WTC11 (cell line): ENCODE data around the gene SMIM13.

ENCODE experiments used
- CREM ChIP-seq: sonication (generic); formaldehyde crosslinking; IDR thresholded peaks from 2 replicates; pipeline ENCODE4 v1.8.1; 2022; ENCODE audit warnings: mild to moderate bottlenecking, missing genetic modification reagents, moderate library complexity
- GABPB1 ChIP-seq: sonication (generic); formaldehyde crosslinking; IDR thresholded peaks from 2 replicates; pipeline ENCODE4 v1.8.1; 2023; ENCODE audit warnings: mild to moderate bottlenecking, missing genetic modification reagents
- RELA ChIP-seq: sonication (generic); formaldehyde crosslinking; IDR thresholded peaks from 2 replicates; pipeline ENCODE4 v1.8.1; 2022; ENCODE audit warnings: missing genetic modification reagents, mild to moderate bottlenecking, borderline replicate concordance
- TCF7 ChIP-seq: sonication (generic); formaldehyde crosslinking; IDR thresholded peaks from 2 replicates; pipeline ENCODE4 v1.8.0; 2022; ENCODE audit warnings: mild to moderate bottlenecking, low read depth, missing genetic modification reagents, moderate library complexity
- TP53 ChIP-seq: sonication (generic); formaldehyde crosslinking; IDR thresholded peaks from 2 replicates; pipeline ENCODE4 v1.8.1; 2023; ENCODE audit warnings: mild to moderate bottlenecking, missing genetic modification reagents
- ZNF121 ChIP-seq: sonication (generic); formaldehyde crosslinking; IDR thresholded peaks from 2 replicates; pipeline ENCODE4 v1.8.0; 2023; ENCODE audit warnings: missing genetic modification reagents
- ZNF138 ChIP-seq: sonication (generic); formaldehyde crosslinking; conservative IDR thresholded peaks from 2 replicates; pipeline ENCODE4 v1.8.1; 2022; ENCODE audit warnings: mild to moderate bottlenecking, moderate library complexity, missing genetic modification reagents
- TF ChIP-seq, protein P1 (sequence below): fragments of 200-600 bp; IDR thresholded peaks from 2 replicates; pipeline ENCODE4 v1.8.0; 2022; ENCODE audit warnings: antibody characterized with exemption
- TF ChIP-seq, protein P2 (sequence below): sonication (generic); formaldehyde crosslinking; conservative IDR thresholded peaks from 2 replicates; pipeline ENCODE4 v1.8.1; 2022; ENCODE audit warnings: mild to moderate bottlenecking, missing genetic modification reagents
- TF ChIP-seq, protein P3 (sequence below): sonication (generic); formaldehyde crosslinking; IDR thresholded peaks from 2 replicates; pipeline ENCODE4 v1.8.1; 2023; ENCODE audit warnings: mild to moderate bottlenecking, missing genetic modification reagents, moderate library complexity
- TF ChIP-seq, protein P4 (sequence below): sonication (generic); formaldehyde crosslinking; conservative IDR thresholded peaks from 2 replicates; pipeline ENCODE4 v1.8.1; 2023; ENCODE audit warnings: mild to moderate bottlenecking, low read depth, missing genetic modification reagents, moderate library complexity

DNA sequence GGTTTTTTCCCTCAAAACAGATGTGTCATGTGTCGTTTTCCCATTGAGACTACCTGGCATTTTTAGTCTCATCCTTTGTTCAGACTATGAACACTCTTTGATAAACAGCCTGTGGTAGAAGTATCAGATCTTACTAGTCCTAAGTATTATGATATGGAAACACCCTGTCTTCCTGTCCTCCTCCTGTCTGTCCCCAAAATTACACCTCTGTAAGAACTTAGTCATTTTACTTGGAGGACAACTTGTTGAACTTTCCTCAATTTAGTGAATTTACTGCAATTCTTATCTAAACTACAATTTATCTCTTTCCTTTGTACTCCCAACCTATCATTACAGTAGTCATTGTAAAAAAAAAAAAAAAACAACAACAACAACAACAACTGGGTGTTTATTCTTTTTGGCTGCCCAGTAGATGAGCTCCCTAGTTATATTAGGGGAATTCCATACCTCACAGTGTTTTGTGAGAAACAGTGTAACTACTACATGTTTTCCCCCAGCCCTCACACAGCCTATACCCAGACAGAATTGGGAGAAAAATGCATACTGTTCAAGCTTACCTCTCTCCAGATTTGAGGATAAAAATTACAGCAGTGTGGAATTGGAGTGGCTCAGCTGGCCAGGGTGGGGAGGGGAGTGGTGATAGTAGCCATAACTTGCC, 36.4 kb downstream of the SMIM13 start:
- TF ChIP-seq CREM (CRISPR knock-in tag) = no peak
- TF ChIP-seq, protein P1, sequence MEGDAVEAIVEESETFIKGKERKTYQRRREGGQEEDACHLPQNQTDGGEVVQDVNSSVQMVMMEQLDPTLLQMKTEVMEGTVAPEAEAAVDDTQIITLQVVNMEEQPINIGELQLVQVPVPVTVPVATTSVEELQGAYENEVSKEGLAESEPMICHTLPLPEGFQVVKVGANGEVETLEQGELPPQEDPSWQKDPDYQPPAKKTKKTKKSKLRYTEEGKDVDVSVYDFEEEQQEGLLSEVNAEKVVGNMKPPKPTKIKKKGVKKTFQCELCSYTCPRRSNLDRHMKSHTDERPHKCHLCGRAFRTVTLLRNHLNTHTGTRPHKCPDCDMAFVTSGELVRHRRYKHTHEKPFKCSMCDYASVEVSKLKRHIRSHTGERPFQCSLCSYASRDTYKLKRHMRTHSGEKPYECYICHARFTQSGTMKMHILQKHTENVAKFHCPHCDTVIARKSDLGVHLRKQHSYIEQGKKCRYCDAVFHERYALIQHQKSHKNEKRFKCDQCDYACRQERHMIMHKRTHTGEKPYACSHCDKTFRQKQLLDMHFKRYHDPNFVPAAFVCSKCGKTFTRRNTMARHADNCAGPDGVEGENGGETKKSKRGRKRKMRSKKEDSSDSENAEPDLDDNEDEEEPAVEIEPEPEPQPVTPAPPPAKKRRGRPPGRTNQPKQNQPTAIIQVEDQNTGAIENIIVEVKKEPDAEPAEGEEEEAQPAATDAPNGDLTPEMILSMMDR = no peak
- no peak for TF ChIP-seq GABPB1
- TF ChIP-seq ZNF121 (CRISPR knock-in tag) = no peak
- no peak for TF ChIP-seq TCF7 (CRISPR knock-in tag)
- TF ChIP-seq, protein P2, sequence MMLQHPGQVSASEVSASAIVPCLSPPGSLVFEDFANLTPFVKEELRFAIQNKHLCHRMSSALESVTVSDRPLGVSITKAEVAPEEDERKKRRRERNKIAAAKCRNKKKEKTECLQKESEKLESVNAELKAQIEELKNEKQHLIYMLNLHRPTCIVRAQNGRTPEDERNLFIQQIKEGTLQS (CRISPR knock-in tag) = no peak
- TF ChIP-seq TP53 (CRISPR knock-in tag) = no peak
- TF ChIP-seq ZNF138 (CRISPR knock-in tag) = no peak
- TF ChIP-seq, protein P3, sequence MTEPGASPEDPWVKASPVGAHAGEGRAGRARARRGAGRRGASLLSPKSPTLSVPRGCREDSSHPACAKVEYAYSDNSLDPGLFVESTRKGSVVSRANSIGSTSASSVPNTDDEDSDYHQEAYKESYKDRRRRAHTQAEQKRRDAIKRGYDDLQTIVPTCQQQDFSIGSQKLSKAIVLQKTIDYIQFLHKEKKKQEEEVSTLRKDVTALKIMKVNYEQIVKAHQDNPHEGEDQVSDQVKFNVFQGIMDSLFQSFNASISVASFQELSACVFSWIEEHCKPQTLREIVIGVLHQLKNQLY (CRISPR knock-in tag) = no peak
- TF ChIP-seq RELA (CRISPR knock-in tag) = no peak
- TF ChIP-seq, protein P4, sequence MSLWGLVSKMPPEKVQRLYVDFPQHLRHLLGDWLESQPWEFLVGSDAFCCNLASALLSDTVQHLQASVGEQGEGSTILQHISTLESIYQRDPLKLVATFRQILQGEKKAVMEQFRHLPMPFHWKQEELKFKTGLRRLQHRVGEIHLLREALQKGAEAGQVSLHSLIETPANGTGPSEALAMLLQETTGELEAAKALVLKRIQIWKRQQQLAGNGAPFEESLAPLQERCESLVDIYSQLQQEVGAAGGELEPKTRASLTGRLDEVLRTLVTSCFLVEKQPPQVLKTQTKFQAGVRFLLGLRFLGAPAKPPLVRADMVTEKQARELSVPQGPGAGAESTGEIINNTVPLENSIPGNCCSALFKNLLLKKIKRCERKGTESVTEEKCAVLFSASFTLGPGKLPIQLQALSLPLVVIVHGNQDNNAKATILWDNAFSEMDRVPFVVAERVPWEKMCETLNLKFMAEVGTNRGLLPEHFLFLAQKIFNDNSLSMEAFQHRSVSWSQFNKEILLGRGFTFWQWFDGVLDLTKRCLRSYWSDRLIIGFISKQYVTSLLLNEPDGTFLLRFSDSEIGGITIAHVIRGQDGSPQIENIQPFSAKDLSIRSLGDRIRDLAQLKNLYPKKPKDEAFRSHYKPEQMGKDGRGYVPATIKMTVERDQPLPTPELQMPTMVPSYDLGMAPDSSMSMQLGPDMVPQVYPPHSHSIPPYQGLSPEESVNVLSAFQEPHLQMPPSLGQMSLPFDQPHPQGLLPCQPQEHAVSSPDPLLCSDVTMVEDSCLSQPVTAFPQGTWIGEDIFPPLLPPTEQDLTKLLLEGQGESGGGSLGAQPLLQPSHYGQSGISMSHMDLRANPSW (CRISPR knock-in tag) = no peak
